Measurements from ENCODE around the gene HDC.

GRCh38 chr15:50304836-50305235 lies 39.3 kb upstream of the HDC start:
- TF ChIP-seq EGR1 (IDR thresholded peaks at IDR 0.05), result no peak
- no peak for TF ChIP-seq MAX (IDR thresholded peaks at IDR 0.05)
- TF ChIP-seq TEAD4 (IDR thresholded peaks at IDR 0.05), result no peak
- no peak for TF ChIP-seq YY1 (IDR thresholded peaks at IDR 0.05; ENCODE audit: low read depth)
- TF ChIP-seq TCF12 (IDR thresholded peaks at IDR 0.05; ENCODE audit: low read depth), result no peak
- no peak for TF ChIP-seq REST (IDR thresholded peaks at IDR 0.05; ENCODE audit: low read depth)
- TF ChIP-seq EP300 (IDR thresholded peaks at IDR 0.05; ENCODE audit: borderline replicate concordance), result no peak
- no peak for TF ChIP-seq FOXM1 (IDR thresholded peaks at IDR 0.05; ENCODE audit: borderline replicate concordance, low read depth)
- TF ChIP-seq CEBPB (IDR thresholded peaks at IDR 0.05), result no peak
- TF ChIP-seq TAF1 (IDR thresholded peaks at IDR 0.05; ENCODE audit: low read depth), result no peak
